ENCODE results near the gene CDKAL1.
A peak's percentile ranks its signal among the peaks of the same experiment; 100 is the strongest.

The CDKAL1 gene

GRCh38 chr6:20875369-20875963 lies 341.2 kb downstream of the CDKAL1 start:
- Histone ChIP-seq H4K5ac (ENCODE audit: low read length) (no peak overlapping the region), H3K4me2 (ENCODE audit: low read length) (no peak overlapping the region), H3K4me3 (ENCODE audit: low read length) (no peak overlapping the region), H3K4me1 (ENCODE audit: control insufficient read depth, low read depth, low read length) (peaks cover 16% of the 10 kb centered on the region), H4K8ac (ENCODE audit: low read depth, low read length) (no peak overlapping the region), H2BK15ac (replicated peaks; ENCODE audit: low read depth) (no peak overlapping the region), H2BK5ac (ENCODE audit: low read length) (no peak overlapping the region), H3K36me3 (ENCODE audit: control insufficient read depth, insufficient read depth, low read length) (no peaks in the 10 kb centered on the region), H3K56ac (ENCODE audit: low read length) (no peak overlapping the region), H3K4ac (ENCODE audit: low read depth, low read length) (no peak overlapping the region), H3K27ac (ENCODE audit: low read depth, low read length) (no peak overlapping the region), H3K79me2 (ENCODE audit: control insufficient read depth, insufficient read depth, low read length) (no peaks in the 10 kb centered on the region), H3K18ac (ENCODE audit: low read length) (no peak overlapping the region), H3K27me3 (ENCODE audit: insufficient read depth, low read length, poor library complexity) (no peaks in the 10 kb centered on the region), H2AK5ac (ENCODE audit: low read length) (no peak overlapping the region), H3K9ac (ENCODE audit: low read length) (no peak overlapping the region), H2BK120ac (ENCODE audit: low read depth, low read length) (no peak overlapping the region), H3K23ac (ENCODE audit: low read length) (no peak overlapping the region), H3K79me1 (ENCODE audit: low read length) (no peaks in the 10 kb centered on the region)
- DNase-seq = no peak
- no CpG with 5 or more reads among the region's 1 CpG for WGBS (ENCODE audit: extremely low coverage, insufficient coverage, low lambda C conversion rate)

GRCh38 chr6:20876036-20876435 lies 341.8 kb downstream of the CDKAL1 start:
- Histone ChIP-seq H3K4me2 (ENCODE audit: low read length) (no peak overlapping the region), H3K79me1 (ENCODE audit: low read length) (no peaks in the 10 kb centered on the region), H3K27me3 (ENCODE audit: insufficient read depth, low read length, poor library complexity) (no peaks in the 10 kb centered on the region), H2BK120ac (ENCODE audit: low read depth, low read length) (no peak overlapping the region), H3K4me1 (ENCODE audit: control insufficient read depth, low read depth, low read length) (peaks cover 16% of the 10 kb centered on the region), H3K18ac (ENCODE audit: low read length) (peak overlapping the region; percentile 68), H4K5ac (ENCODE audit: low read length) (no peak overlapping the region), H4K8ac (ENCODE audit: low read depth, low read length) (no peak overlapping the region), H3K4ac (ENCODE audit: low read depth, low read length) (no peak overlapping the region), H2BK15ac (replicated peaks; ENCODE audit: low read depth) (peak overlapping the region; percentile 64), H2BK5ac (ENCODE audit: low read length) (no peak overlapping the region), H3K4me3 (ENCODE audit: low read length) (no peak overlapping the region), H3K79me2 (ENCODE audit: control insufficient read depth, insufficient read depth, low read length) (no peaks in the 10 kb centered on the region), H3K27ac (ENCODE audit: low read depth, low read length) (no peak overlapping the region), H3K56ac (ENCODE audit: low read length) (no peak overlapping the region), H3K36me3 (ENCODE audit: control insufficient read depth, insufficient read depth, low read length) (no peaks in the 10 kb centered on the region), H2AK5ac (ENCODE audit: low read length) (no peak overlapping the region), H3K23ac (ENCODE audit: low read length) (no peak overlapping the region), H3K9ac (ENCODE audit: low read length) (no peak overlapping the region)
- peak; percentile 48 for DNase-seq
- WGBS (ENCODE audit: extremely low coverage, insufficient coverage, low lambda C conversion rate) = no CpG with 5 or more reads among the region's 2 CpGs

- Histone ChIP-seq H3K18ac (ENCODE audit: low read length) (no peak overlapping the region), H3K4me3 (ENCODE audit: low read length) (no peak overlapping the region), H3K79me2 (ENCODE audit: control insufficient read depth, insufficient read depth, low read length) (no peaks in the 10 kb centered on the region), H2BK5ac (ENCODE audit: low read length) (no peak overlapping the region), H3K9ac (ENCODE audit: low read length) (no peak overlapping the region), H2BK15ac (replicated peaks; ENCODE audit: low read depth) (no peak overlapping the region), H3K4me1 (ENCODE audit: control insufficient read depth, low read depth, low read length) (peaks cover 16% of the 10 kb centered on the region), H3K4me2 (ENCODE audit: low read length) (no peak overlapping the region), H3K4ac (ENCODE audit: low read depth, low read length) (no peak overlapping the region), H3K27ac (ENCODE audit: low read depth, low read length) (no peak overlapping the region), H3K27me3 (ENCODE audit: insufficient read depth, low read length, poor library complexity) (no peaks in the 10 kb centered on the region), H2AK5ac (ENCODE audit: low read length) (no peak overlapping the region), H2BK120ac (ENCODE audit: low read depth, low read length) (no peak overlapping the region), H4K8ac (ENCODE audit: low read depth, low read length) (no peak overlapping the region), H3K23ac (ENCODE audit: low read length) (no peak overlapping the region), H4K5ac (ENCODE audit: low read length) (no peak overlapping the region), H3K56ac (ENCODE audit: low read length) (no peak overlapping the region), H3K79me1 (ENCODE audit: low read length) (no peaks in the 10 kb centered on the region), H3K36me3 (ENCODE audit: control insufficient read depth, insufficient read depth, low read length) (no peaks in the 10 kb centered on the region)
- no peak for DNase-seq
- WGBS (ENCODE audit: extremely low coverage, insufficient coverage, low lambda C conversion rate) = no CpG with 5 or more reads among the region's 2 CpGs
Observed at GRCh38 chr6:20876561-20876960, 342.3 kb downstream of the CDKAL1 start.

- H2BK5ac ChIP-seq (ENCODE audit: low read length) = peak overlapping the region; percentile 21
- no peak overlapping the region for H2BK120ac ChIP-seq (ENCODE audit: low read depth, low read length)
- H3K79me1 ChIP-seq (ENCODE audit: low read length) = no peaks in the 10 kb centered on the region
- H4K5ac ChIP-seq (ENCODE audit: low read length) = no peak overlapping the region
- no peak overlapping the region for H4K8ac ChIP-seq (ENCODE audit: low read depth, low read length)
- no peaks in the 10 kb centered on the region for H3K27me3 ChIP-seq (ENCODE audit: insufficient read depth, low read length, poor library complexity)
- H2BK15ac ChIP-seq (replicated peaks; ENCODE audit: low read depth) = no peak overlapping the region
- H2AK5ac ChIP-seq (ENCODE audit: low read length) = peak overlapping the region; percentile 22
- H3K36me3 ChIP-seq (ENCODE audit: control insufficient read depth, insufficient read depth, low read length) = no peaks in the 10 kb centered on the region
- H3K79me2 ChIP-seq (ENCODE audit: control insufficient read depth, insufficient read depth, low read length) = no peaks in the 10 kb centered on the region
- peak; percentile 81 for DNase-seq
- WGBS (ENCODE audit: extremely low coverage, insufficient coverage, low lambda C conversion rate) = no CpG with 5 or more reads among the region's 6 CpGs
- H3K56ac ChIP-seq (ENCODE audit: low read length) = peak overlapping the region; percentile 36
- H3K4me1 ChIP-seq (ENCODE audit: control insufficient read depth, low read depth, low read length) = peaks cover 16% of the 10 kb centered on the region
- H3K4ac ChIP-seq (ENCODE audit: low read depth, low read length) = no peak overlapping the region
- no peak overlapping the region for H3K23ac ChIP-seq (ENCODE audit: low read length)
- H3K4me3 ChIP-seq (ENCODE audit: low read length) = no peak overlapping the region
- no peak overlapping the region for H3K9ac ChIP-seq (ENCODE audit: low read length)
- peak overlapping the region; percentile 9 for H3K27ac ChIP-seq (ENCODE audit: low read depth, low read length)
- no peak overlapping the region for H3K4me2 ChIP-seq (ENCODE audit: low read length)
- H3K18ac ChIP-seq (ENCODE audit: low read length) = peak overlapping the region; percentile 79
Observed at GRCh38 chr6:20877008-20877937, 343.0 kb downstream of the CDKAL1 start.

GRCh38 chr6:20879121-20879520 lies 344.9 kb downstream of the CDKAL1 start:
- DNase-seq = no peak
- no peak overlapping the region for H3K23ac ChIP-seq (ENCODE audit: low read length)
- H3K56ac ChIP-seq (ENCODE audit: low read length) = no peak overlapping the region
- H2BK15ac ChIP-seq (replicated peaks; ENCODE audit: low read depth) = no peak overlapping the region
- no peaks in the 10 kb centered on the region for H3K27me3 ChIP-seq (ENCODE audit: insufficient read depth, low read length, poor library complexity)
- peaks cover 12% of the 10 kb centered on the region for H3K4me1 ChIP-seq (ENCODE audit: control insufficient read depth, low read depth, low read length)
- no peaks in the 10 kb centered on the region for H3K36me3 ChIP-seq (ENCODE audit: control insufficient read depth, insufficient read depth, low read length)
- H3K18ac ChIP-seq (ENCODE audit: low read length) = no peak overlapping the region
- H2AK5ac ChIP-seq (ENCODE audit: low read length) = no peak overlapping the region
- no peak overlapping the region for H2BK5ac ChIP-seq (ENCODE audit: low read length)
- H4K5ac ChIP-seq (ENCODE audit: low read length) = no peak overlapping the region
- H4K8ac ChIP-seq (ENCODE audit: low read depth, low read length) = no peak overlapping the region
- H3K4ac ChIP-seq (ENCODE audit: low read depth, low read length) = no peak overlapping the region
- H3K79me2 ChIP-seq (ENCODE audit: control insufficient read depth, insufficient read depth, low read length) = no peaks in the 10 kb centered on the region
- H2BK120ac ChIP-seq (ENCODE audit: low read depth, low read length) = no peak overlapping the region
- no peak overlapping the region for H3K4me3 ChIP-seq (ENCODE audit: low read length)
- no peak overlapping the region for H3K27ac ChIP-seq (ENCODE audit: low read depth, low read length)
- no peaks in the 10 kb centered on the region for H3K79me1 ChIP-seq (ENCODE audit: low read length)
- no CpG with 5 or more reads among the region's 1 CpG for WGBS (ENCODE audit: extremely low coverage, insufficient coverage, low lambda C conversion rate)
- H3K4me2 ChIP-seq (ENCODE audit: low read length) = no peak overlapping the region
- H3K9ac ChIP-seq (ENCODE audit: low read length) = no peak overlapping the region
